K562 (cell line): ENCODE data around the gene ETS1. TPM values are rescaled to one million over a fixed set of nuclear protein-coding genes. Genes with fewer than 3 reads are reported as not detected.

ENCODE experiments used
- ATAC-seq: fragments of 200-7000 bp; cut with Tn5 transposase; 3 replicates; pipeline ENCODE4 v1.9.1; 2020; ENCODE audit warnings: moderate library complexity
- BruUV-seq: library from RNA; stranded (reverse); fragments of 400-500 nt; replicated peaks from 2 replicates; lab custom pipeline; 2021; lab: Mats Ljungman, UMichigan
- CTCF ChIA-PET: fragments of 300-600 bp; formaldehyde crosslinking; extraction: SDS; loops from one replicate; lab custom pipeline; 2021; ENCODE audit warnings: low intra/inter-chr PET ratio; lab: Yijun Ruan, JAX
- POLR2A ChIA-PET: fragments of 300-600, 350-650 bp; sonication (Branson Sonifier 250); formaldehyde crosslinking; extraction: SDS; loops from one replicate; lab custom pipeline; 2021; ENCODE audit warnings: antibody characterized with exemption, inconsistent platforms; lab: Yijun Ruan, JAX
- DNase-seq, 4 experiments: peaks; one replicate each; pipeline versions ENCODE4 v3.0.0 to v3.0.0-alpha.2; 2011 to 2018; ENCODE audit warnings: low spot score in 3 of 4, mixed read lengths in 3 of 4; ENCODE audit errors: extremely low read depth in 1 of 4
- FAIRE-seq: peaks from 2 replicates; lab custom pipeline; 2011; peaks lifted over from hg19 to GRCh38; lab: Jason Lieb, UNC
- H2AFZ ChIP-seq: 2 replicates; pipeline ENCODE4 v1.6.0; 2011; ENCODE audit warnings: low read depth, low read length, control low read depth, inconsistent platforms
- H3K27ac ChIP-seq: fragments of 200-600 bp; 3 replicates; pipeline ENCODE4 v1.8.0; 2011; ENCODE audit warnings: low read depth, mild to moderate bottlenecking, control low read depth, inconsistent platforms, low read length, moderate library complexity, mixed read lengths; ENCODE audit errors: extremely low read depth
- H3K27me3 ChIP-seq, 2 experiments: fragments of 300-600 bp in 1 of 2; 2 replicates in 1 of 2; 3 replicates in 1 of 2; pipeline versions ENCODE4 v1.6.0 to v1.8.0; 2011; ENCODE audit warnings: inconsistent platforms in 2 of 2, low read length in 2 of 2, mild to moderate bottlenecking in 1 of 2, mixed read lengths in 1 of 2, moderate library complexity in 1 of 2; ENCODE audit not compliant: control insufficient read depth in 2 of 2, insufficient read depth in 2 of 2
- H3K36me3 ChIP-seq: fragments of 300-600 bp; 3 replicates; pipeline ENCODE4 v1.8.0; 2011; ENCODE audit warnings: mild to moderate bottlenecking, low read length, inconsistent platforms; ENCODE audit not compliant: control insufficient read depth, insufficient read depth
- H3K4me1 ChIP-seq, 2 experiments: fragments of 200-600 bp in 1 of 2; replicated peaks in 1 of 2; 2 replicates in 1 of 2; 3 replicates in 1 of 2; pipeline versions ENCODE4 v1.5.1 to v1.8.0; 2011; ENCODE audit warnings: inconsistent platforms in 2 of 2, low read length in 2 of 2, mild to moderate bottlenecking in 1 of 2, mixed read lengths in 1 of 2, moderate library complexity in 1 of 2; ENCODE audit not compliant: control insufficient read depth in 2 of 2, insufficient read depth in 2 of 2
- H3K4me2 ChIP-seq: 2 replicates; pipeline ENCODE4 v1.6.1; 2011; ENCODE audit warnings: low read length, control low read depth, inconsistent platforms, mixed read lengths; ENCODE audit not compliant: insufficient read depth
- H3K4me3 ChIP-seq: fragments of 200-600 bp; sonication (generic), shearing (Covaris generic); 2 replicates; pipeline ENCODE4 v1.5.1; 2016; ENCODE audit warnings: control low read depth, inconsistent platforms
- H3K79me2 ChIP-seq: fragments of 200-600 bp; 3 replicates; pipeline ENCODE4 v1.8.0; 2011; ENCODE audit warnings: low read length, inconsistent platforms; ENCODE audit not compliant: control insufficient read depth, insufficient read depth
- H3K9ac ChIP-seq, 2 experiments: 2 replicates each; pipeline versions ENCODE4 v1.6.0 to v1.6.1; 2011; ENCODE audit warnings: low read depth in 2 of 2, low read length in 2 of 2, control low read depth in 1 of 2, inconsistent platforms in 1 of 2, mild to moderate bottlenecking in 1 of 2, mixed read lengths in 1 of 2; ENCODE audit not compliant: insufficient read depth in 1 of 2
- H3K9me1 ChIP-seq: one replicate; pipeline ENCODE4 v1.6.0; 2011; ENCODE audit warnings: inconsistent platforms, mild to moderate bottlenecking, low read length, moderate library complexity; ENCODE audit not compliant: control insufficient read depth, insufficient read depth
- H3K9me3 ChIP-seq: replicated peaks from 2 replicates; pipeline ENCODE4 v1.5.1; 2011; ENCODE audit warnings: low read depth, low read length, inconsistent platforms; ENCODE audit not compliant: control insufficient read depth, insufficient read depth
- H4K20me1 ChIP-seq: replicated peaks from 2 replicates; pipeline ENCODE4 v1.6.1; 2011; ENCODE audit warnings: low read length, inconsistent platforms, mixed read lengths; ENCODE audit not compliant: control insufficient read depth, insufficient read depth
- ARID4B ChIP-seq: sonication (generic); formaldehyde crosslinking; IDR thresholded peaks from 2 replicates; pipeline ENCODE4 v1.8.0; 2022; ENCODE audit warnings: mild to moderate bottlenecking, missing genetic modification reagents
- BMI1 ChIP-seq: fragments of 150-350 bp; IDR thresholded peaks from 2 replicates; pipeline ENCODE4 v1.6.1; 2014; ENCODE audit warnings: low read length
- ETS1 ChIP-seq: conservative IDR thresholded peaks from 2 replicates; pipeline ENCODE4 v1.6.1; 2011; ENCODE audit warnings: low read depth, mild to moderate bottlenecking, low read length; ENCODE audit not compliant: control insufficient read depth
- HINFP ChIP-seq: fragments of 450-650 bp; conservative IDR thresholded peaks from 2 replicates; pipeline ENCODE4 v1.6.1; 2016; ENCODE audit warnings: missing genetic modification characterization, low read depth, mild to moderate bottlenecking, control low read depth, missing compliant biosample characterization
- HNRNPH1 ChIP-seq: fragments of 200-400 bp; formaldehyde crosslinking; optimal IDR thresholded peaks from 2 replicates; pipeline ENCODE3; 2017; ENCODE audit warnings: low read depth, mild to moderate bottlenecking, low read length, moderate library complexity
- PPARD ChIP-seq: fragments of 250-450 bp; sonication (Bioruptor Pico); IDR thresholded peaks from 2 replicates; pipeline ENCODE4 v1.8.0; 2022; ENCODE audit warnings: inconsistent platforms, mild to moderate bottlenecking, moderate library complexity
- RUNX1 ChIP-seq: sonication (generic); IDR thresholded peaks from 2 replicates; pipeline ENCODE4 v1.6.1; 2016; ENCODE audit warnings: antibody characterized with exemption, low read depth
- TCFL5 ChIP-seq: fragments of 250-450 bp; sonication (Bioruptor Pico); conservative IDR thresholded peaks from 2 replicates; pipeline ENCODE4 v1.6.1; 2021; ENCODE audit warnings: mild to moderate bottlenecking, moderate library complexity, matching md5 sums
- ZBTB49 ChIP-seq: sonication (generic); formaldehyde crosslinking; IDR thresholded peaks from 2 replicates; pipeline ENCODE4 v1.8.0; 2022; ENCODE audit warnings: missing genetic modification reagents, mild to moderate bottlenecking, borderline replicate concordance
- ZNF778 ChIP-seq: fragments of 450-650 bp; formaldehyde crosslinking; IDR thresholded peaks from 2 replicates; pipeline ENCODE4 v1.4.0; 2020; ENCODE audit warnings: mild to moderate bottlenecking, moderate library complexity
- WGBS: fragments of 100-300 bp; shearing (Covaris generic); methylation state at CpG from one replicate; pipeline ENCODE4 v1.1.6; 2016; ENCODE audit warnings: low coverage, mixed read lengths; ENCODE audit not compliant: insufficient coverage; ENCODE audit errors: missing lambda C conversion rate; 5-methylcytosine and 5-hydroxymethylcytosine counted together
- in situ Hi-C: fragments of 300-500 bp; cut with MboI; formaldehyde crosslinking; loops from 4 replicates; pipeline ENCODE4 v1.15.0; 2018; ENCODE audit warnings: inconsistent platforms, mixed read lengths
- intact Hi-C: fragments of 100-400 bp; cut with micrococcal nuclease; formaldehyde crosslinking; loops from 2 replicates; pipeline ENCODE4 v1.14.2; 2022
- polyA plus RNA-seq, 8 experiments: library from polyadenylated mRNA; depleted of rRNA in 4 of 8; stranded (reverse) in 5 of 8; unstranded in 3 of 8; fragments of >200 nt; fragmentation: Nextera tagmentation in 2 of 8; fragmentation: Illumina TruSeq in 1 of 8; extraction: Ambion mirVana in 2 of 8; extraction: Trizol in 1 of 8; gene quantifications; 2 replicates each; pipeline versions ENCODE4 v1.2.1 to v1.2.3, GENCODE V29; 2011 to 2014; ENCODE audit warnings: inconsistent platforms in 1 of 8, missing spikeins in 1 of 8
- total RNA-seq, 7 experiments: library from RNA; depleted of rRNA in 6 of 7; stranded (reverse); fragments of >200 nt in 6 of 7; fragmentation: Illumina TruSeq in 2 of 7; extraction: Trizol in 2 of 7; gene quantifications; 2 replicates each; pipeline versions ENCODE4 v1.2.1 to v1.2.3, GENCODE V29; 2011 to 2021; ENCODE audit warnings: low replicate concordance in 1 of 7

Gene ETS1
- total and polyA plus RNA-seq, 9 of the 15 experiments (the other 6 are each of a cell fraction or from before 2014, with no cell fraction given): 0.04 to 1.4 (median 0.23) TPM

- 39% methylated on average over 14 of the region's 19 CpGs for WGBS
- peaks cover 5 to 12% of the 10 kb centered on the region in 2 experiments; a peak in 4 of 5 replicates for H3K4me1 ChIP-seq
- H3K4me2 ChIP-seq: no peak overlapping the region
- intact Hi-C loops (no loop called here), in situ Hi-C loops (no loop called here)
- H3K36me3 ChIP-seq: no peaks in the 10 kb centered on the region
- no peak for TF ChIP-seq ZNF778
- TF ChIP-seq PPARD (CRISPR knock-in tag): no peak
- no peak for TF ChIP-seq HINFP
- no peak for TF ChIP-seq ZBTB49
- TF ChIP-seq ARID4B: no peak
- no peak for TF ChIP-seq BMI1
- TF ChIP-seq ETS1: no peak
- no peak for TF ChIP-seq TCFL5
- TF ChIP-seq RUNX1: no peak
- TF ChIP-seq HNRNPH1: no peak
- ChIA-PET CTCF (no interaction called here), POLR2A (no interaction called here)
- no peak overlapping the region for H3K27ac ChIP-seq
- BruUV-seq: no TSS peak
- H3K4me3 ChIP-seq: no peak overlapping the region
- ATAC-seq (no peak), DNase-seq (no peak), FAIRE-seq (no peak)
- H3K9me3 ChIP-seq: no peaks in the 10 kb centered on the region
- H3K27me3 ChIP-seq: no peaks in the 10 kb centered on the region; a peak in 1 of 5 replicates
- H3K9me1 ChIP-seq: no peaks in the 10 kb centered on the region
- H3K79me2 ChIP-seq: no peaks in the 10 kb centered on the region
- no peak overlapping the region for H3K9ac ChIP-seq
- H2AFZ ChIP-seq: 0 out of 2 replicates have a peak overlapping the region, but pooled peaks have one; percentile 58
- no peaks in the 10 kb centered on the region for H4K20me1 ChIP-seq
Observed at GRCh38 chr11:128521682-128522054, 65.7 kb downstream of the ETS1 start.
